GM18505 (cell line): ENCODE results near the gene CHID1.

ENCODE experiments used
- ATAC-seq: cut with Tn5 transposase; IDR thresholded peaks from one replicate; pipeline ENCODE4 v1.9.1; 2021; ENCODE audit not compliant: unreplicated experiment
- POLR2A ChIP-seq: IDR thresholded peaks from 4 replicates; pipeline ENCODE4 v1.6.1; 2011; ENCODE audit warnings: borderline replicate concordance; ENCODE audit not compliant: insufficient read depth, insufficient read length; ENCODE audit errors: extremely low read depth

The CHID1 gene

DNA sequence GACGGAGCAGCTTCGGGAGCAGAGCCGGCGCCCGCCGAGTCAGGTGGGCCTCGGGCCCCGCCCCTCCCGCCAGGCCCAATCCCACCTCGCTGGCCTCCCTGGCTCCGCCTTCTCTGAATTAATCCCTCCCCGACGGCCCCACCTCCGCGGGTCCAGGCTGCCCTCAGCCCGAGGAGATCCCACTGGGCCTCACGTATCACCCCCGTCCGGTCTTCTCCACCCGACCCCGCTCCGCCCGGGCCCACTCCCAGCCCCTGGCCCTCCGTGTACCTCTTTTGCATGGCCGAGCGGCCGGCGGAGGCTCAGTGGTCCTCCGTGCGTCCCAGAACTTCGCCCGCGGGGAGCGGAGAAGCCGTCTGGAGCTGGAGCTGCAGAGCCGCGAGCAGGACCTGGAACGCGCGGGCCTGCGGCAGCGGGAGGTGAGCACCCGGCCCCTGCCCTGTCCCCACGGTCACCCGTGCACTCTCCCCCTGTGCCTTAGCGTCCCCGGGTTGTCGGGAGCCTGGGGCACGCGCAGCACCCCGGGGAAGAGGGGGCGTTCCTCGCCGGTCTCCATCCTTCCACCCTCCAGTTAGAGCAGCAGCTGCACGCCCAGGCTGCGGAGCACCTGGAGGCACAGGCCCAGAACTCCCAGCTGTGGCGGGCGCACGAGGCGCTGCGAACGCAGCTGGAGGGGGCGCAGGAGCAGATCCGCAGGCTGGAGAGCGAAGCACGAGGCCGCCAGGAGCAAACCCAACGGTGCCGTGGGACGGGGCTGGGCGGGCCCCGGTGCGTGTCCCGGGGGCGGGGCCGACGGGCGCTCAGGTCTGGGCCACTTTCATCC lies 80.1 kb downstream of the CHID1 start:
- TF ChIP-seq POLR2A = no peak
- ATAC-seq = no peak

DNA sequence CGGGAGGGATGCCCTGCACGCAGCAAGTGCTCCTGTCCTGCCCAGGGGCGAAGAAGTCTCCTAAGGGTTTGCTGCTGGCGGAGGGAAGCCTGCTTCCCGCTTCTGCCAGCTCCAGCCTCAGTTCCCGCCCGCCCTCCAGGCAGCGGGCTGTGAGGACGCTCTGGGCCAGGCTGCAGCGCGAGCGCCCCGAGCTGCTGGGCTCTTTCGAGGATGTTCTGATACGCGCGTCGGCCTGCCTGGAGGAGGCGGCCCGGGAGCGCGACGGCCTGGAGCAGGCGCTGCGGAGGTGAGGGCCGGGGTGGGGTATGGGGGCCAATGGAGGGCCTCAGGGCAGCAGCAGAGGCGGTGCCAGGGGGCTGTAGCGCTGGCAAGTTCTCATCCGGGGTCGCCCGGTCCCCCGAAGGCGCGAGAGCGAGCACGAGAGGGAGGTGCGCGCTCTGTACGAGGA lies 80.7 kb downstream of the CHID1 start:
- TF ChIP-seq POLR2A = no peak
- ATAC-seq = no peak

DNA sequence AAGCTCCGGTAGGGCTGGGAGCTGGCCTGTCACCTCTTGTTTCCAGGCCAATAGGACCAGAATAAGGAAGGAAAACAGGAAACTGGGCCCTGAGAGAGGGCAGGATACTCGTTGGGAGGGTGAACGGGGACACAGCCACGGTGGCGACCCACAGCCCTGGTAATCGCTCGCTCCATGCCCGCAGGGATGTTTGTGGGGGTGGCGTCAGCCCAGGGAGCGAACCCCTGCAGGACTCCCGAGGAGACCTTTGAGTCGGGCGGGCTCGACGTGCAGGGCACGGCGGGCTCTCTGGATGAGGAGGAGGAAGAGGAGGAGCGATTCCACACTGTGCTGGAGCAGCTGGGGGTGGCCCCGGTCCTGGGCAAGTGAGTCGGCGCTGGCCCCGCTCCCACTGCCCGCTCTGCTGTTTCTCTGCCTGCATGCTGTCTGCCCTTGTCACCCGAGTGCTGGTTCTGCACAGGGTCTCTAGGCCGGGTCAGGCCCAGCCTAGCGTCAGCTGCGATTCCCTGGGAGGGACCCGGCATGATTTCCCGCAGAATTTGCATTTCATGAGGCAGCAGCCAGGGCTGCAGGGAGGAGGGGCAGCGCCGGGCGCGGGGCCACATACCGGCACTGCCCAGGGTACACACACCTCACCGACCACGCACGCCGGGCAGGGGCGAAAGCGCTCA lies 81.3 kb downstream of the CHID1 start:
- no peak for ATAC-seq
- TF ChIP-seq POLR2A = no peak

DNA sequence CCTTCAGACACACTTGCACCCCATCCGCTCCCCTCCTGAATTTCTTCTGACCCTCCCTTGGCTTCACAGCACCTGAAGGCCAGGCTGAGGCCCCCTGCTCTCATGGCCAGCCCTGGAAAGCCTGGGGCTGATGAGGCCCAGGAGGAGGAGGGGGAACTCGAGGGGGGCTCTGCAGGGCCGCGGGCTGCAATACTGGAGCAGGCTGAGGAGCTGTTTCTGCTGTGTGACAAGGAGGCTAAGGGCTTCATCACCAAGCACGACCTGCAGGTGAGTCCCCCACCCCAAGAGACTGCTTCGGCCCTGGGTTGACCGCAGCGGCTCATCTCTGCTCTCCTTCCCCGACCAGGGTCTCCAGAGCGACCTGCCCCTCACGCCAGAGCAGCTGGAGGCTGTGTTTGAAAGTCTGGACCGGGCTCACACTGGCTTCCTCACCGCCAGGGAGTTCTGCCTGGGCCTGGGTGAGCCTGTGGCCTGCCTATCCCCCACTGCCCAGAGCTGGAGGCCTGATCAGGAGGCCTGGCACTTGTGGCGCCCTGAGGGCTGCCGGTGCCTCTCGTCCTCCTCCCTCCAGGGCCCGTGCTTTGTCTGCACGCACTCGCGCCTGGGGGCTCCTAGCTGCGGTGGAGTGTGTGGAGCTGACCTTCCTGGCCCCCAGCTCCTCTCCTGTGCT lies 82.0 kb downstream of the CHID1 start:
- ATAC-seq = no peak

DNA sequence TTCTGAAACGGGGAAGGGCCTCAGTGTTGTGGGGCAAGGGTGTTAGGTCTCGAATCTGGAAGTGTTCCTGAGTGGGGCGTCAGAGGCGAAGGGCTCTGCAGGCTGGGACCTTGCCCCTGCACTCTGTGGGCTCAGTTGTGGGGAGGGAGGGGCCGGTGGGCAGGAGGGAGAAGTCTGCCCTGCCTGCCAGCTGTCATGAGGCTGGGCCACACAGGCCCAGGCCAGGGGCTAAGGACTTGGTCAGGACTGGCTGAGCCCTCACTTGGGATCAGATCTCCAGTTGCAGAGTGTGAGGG lies 82.8 kb downstream of the CHID1 start, which contains the start of gene CRACR2B:
Gene CRACR2B (plus strand): TSS at position 23 of the 296 bp plus-strand sequence. CDS start 689 bp downstream, outside the sequence.
- no peak for ATAC-seq

More for the DNA sequence above, 82.0 kb downstream of the CHID1 start:
- no peak for TF ChIP-seq POLR2A

DNA sequence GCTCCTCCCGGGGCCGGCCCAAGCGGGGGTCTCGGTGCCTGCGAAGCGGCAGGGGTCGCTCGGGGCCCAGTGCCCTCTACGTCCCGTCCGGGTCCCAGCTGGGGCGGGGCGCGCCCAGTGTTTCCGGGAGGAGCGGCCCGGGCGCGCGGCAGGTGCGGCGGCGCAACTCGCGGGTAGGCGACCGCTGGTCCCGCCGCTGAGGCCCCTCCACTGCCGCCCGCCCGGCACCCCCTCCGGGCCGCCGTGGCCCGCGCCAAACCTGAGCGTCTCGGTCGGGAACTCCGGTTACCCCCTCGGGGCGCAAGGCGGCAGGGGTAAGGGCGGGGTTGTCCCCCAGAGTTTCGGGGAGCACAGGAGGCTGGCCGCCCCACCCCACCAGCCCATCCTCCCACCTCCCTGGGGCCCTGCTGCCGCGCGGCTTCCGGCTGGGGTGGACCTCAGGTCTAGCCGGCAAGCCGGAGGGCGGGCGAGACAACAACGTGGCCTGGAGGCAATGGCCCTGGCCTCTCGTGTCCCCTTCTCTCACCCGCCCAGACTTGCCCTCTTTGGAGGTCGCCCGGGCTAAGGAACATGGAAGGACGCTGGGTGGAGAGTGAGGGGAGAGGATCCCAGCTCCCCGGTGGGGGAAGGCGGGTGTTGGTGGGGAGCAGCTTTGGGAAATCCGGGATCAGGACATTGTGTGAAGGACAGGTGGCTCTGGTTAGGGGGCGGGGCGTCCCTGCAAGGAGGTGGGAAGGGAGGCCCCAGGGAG lies 83.3 kb downstream of the CHID1 start:
- no peak for TF ChIP-seq POLR2A

More for the DNA sequence above, 82.8 kb downstream of the CHID1 start, which contains the start of gene CRACR2B:
- no peak for TF ChIP-seq POLR2A

DNA sequence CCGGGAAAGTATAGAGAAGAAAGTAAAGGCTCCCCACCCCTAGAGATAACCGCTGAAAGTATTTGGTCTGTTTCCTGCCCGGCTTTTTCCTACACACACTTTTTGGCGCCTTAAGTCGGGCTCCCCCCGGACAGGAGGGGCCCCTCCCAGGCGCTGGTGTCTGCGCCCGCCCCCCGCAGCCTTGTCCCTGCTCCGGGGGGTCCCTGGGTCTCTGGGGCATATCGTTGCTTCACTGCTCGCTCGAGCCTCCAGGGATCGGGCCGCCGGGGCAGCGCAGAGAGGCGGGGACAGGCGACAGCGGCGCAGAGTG lies 83.8 kb downstream of the CHID1 start:
- TF ChIP-seq POLR2A = no peak
- no peak for ATAC-seq

More for the DNA sequence above, 83.3 kb downstream of the CHID1 start:
- no peak for ATAC-seq

DNA sequence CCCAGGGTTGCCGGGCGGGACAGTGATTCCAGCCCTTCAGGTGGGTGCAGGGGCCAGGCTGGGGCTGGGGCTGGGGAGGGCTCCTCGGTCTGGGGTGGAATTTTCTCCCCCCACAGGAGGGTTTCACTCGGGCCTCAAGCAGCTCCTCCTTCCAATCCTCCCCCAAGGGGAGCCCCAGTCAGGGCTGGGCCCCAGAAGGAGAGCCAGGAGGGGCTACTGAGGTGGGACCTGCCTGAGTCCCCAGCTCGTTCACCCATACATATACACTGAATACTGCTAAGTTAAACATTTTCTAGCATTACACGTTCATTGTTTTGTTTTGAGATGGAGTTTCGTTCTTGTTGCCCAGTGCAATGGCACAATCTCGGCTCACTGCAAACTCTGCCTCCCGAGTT lies 84.4 kb downstream of the CHID1 start:
- no peak for ATAC-seq
- TF ChIP-seq POLR2A = no peak

DNA sequence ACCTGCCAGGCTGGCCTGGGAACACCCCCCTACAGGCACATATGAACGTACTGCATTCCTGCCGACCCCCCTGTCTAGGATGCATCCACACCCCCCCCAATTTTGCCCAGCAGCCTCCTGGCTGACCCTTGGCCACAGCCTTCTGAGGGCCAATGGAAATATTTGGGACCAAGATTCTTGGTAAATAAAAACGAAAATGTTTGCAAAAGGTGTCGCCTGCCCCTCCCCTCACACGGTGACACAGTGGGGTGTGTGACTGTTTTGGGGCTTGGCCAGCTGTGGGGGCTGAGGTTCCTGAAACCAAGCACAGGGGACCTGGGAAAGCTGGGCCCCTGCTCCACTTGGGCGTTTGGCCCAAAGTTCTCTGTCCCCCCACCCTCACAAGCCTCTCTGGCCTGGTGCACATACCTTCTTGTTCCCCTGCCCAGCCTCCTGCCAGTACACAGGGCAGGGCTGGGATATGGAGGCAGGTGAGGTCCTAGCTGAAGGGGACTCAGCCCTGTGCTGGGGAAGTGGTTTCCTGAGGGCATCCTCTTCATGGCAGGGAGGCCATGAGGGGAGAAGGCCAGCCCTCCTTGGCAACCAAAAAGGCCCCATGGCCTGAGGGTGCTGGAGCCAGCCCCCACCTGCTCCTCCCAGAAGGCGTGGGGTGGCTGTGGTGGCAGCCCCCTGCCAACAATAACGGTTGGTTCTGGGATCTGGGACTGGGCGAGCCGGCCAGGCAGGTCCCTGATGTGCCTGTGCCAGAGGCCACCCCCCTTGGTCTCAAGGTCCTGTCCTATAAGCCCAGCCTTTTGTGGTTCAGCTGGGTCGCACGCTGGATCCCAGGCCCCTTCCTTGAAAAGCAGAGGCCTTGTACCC lies 85.0 kb downstream of the CHID1 start:
- no peak for TF ChIP-seq POLR2A
- ATAC-seq = no peak

DNA sequence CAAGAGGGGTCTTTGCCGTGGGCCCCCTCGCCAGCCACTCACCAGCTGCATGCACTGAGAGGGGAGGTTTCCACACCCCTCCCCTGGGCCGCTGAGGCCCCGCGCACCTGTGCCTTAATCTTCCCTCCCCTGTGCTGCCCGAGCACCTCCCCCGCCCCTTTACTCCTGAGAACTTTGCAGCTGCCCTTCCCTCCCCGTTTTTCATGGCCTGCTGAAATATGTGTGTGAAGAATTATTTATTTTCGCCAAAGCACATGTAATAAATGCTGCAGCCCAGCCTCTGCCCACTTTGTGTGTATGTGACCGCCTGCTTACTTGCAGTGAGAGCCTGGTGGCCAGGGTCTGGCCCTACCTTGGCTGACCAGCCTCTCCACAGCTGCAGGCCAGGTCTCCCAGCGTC lies 85.7 kb downstream of the CHID1 start:
- no peak for TF ChIP-seq POLR2A
- no peak for ATAC-seq

DNA sequence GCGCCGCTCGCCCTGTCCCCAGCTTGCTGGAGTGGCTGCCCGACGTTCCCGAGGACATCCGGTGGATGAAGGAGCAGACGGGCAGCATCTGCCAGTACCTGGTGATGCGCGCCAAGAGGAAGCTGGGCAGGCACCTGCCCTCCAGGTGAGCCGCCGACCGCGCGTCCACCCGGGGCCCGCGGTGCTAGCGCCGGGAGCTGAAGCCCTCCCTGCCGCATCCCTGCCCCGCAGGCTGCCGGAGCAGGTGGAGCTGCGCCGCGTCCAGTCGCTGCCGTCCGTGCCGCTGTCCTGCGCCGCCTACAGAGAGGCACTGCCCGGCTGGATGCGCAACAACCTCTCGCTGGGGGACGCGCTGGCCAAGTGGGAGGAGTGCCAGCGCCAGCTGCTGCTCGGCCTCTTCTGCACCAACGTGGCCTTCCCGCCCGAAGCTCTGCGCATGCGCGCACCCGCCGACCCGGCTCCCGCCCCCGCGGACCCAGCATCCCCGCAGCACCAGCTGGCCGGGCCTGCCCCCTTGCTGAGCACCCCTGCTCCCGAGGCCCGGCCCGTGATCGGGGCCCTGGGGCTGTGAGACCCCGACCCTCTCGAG lies 86.2 kb downstream of the CHID1 start:
- TF ChIP-seq POLR2A = no peak
- no peak for ATAC-seq
